GM12878 (cell line): ENCODE results near the gene SCAMP4.

Experiments
- BCLAF1 ChIP-seq: fragments of 450-650 bp; IDR thresholded peaks from 2 replicates; pipeline ENCODE4 v1.6.1; 2017; ENCODE audit warnings: antibody characterized with exemption, mild to moderate bottlenecking, moderate library complexity
- BRCA1 ChIP-seq: IDR thresholded peaks from 2 replicates; pipeline ENCODE4 v1.6.1; 2011; ENCODE audit warnings: low read depth, low read length, improper control_type of control experiment
- CHD2 ChIP-seq: IDR thresholded peaks from 2 replicates; pipeline ENCODE4 v1.6.1; 2011; ENCODE audit warnings: low read depth, low read length, improper control_type of control experiment, borderline replicate concordance
- CTCF ChIP-seq, 3 experiments: IDR thresholded peaks in 2 of 3; conservative IDR thresholded peaks in 1 of 3; 2 replicates each; pipeline ENCODE4 v1.5.1; 2011; ENCODE audit warnings: low read depth in 3 of 3, low read length in 3 of 3, mild to moderate bottlenecking in 3 of 3, control low read depth in 2 of 3, moderate library complexity in 2 of 3, inconsistent platforms in 1 of 3, mixed read lengths in 1 of 3; ENCODE audit not compliant: control insufficient read depth in 2 of 3, insufficient read depth in 1 of 3; ENCODE audit errors: extremely low read depth in 1 of 3
- EGR1 ChIP-seq, 2 experiments: IDR thresholded peaks; 1 replicate in 1 of 2; 2 replicates in 1 of 2; pipeline ENCODE4 v1.6.1; 2011 to 2012; ENCODE audit warnings: low read depth in 2 of 2, low read length in 2 of 2, borderline replicate concordance in 1 of 2, mild to moderate bottlenecking in 1 of 2, moderate library complexity in 1 of 2
- EZH2 ChIP-seq: IDR thresholded peaks from 2 replicates; pipeline ENCODE4 v1.6.1; 2012; ENCODE audit warnings: low read depth, mild to moderate bottlenecking, control low read depth, inconsistent platforms, low read length, borderline replicate concordance; ENCODE audit not compliant: control insufficient read depth
- IKZF1 ChIP-seq: fragments of 450-650 bp; conservative IDR thresholded peaks from 2 replicates; pipeline ENCODE4 v1.6.1; 2017; ENCODE audit warnings: antibody characterized with exemption, mild to moderate bottlenecking
- KDM1A ChIP-seq: fragments of 200-600 bp; sonication (generic); IDR thresholded peaks from 2 replicates; pipeline ENCODE4 v1.6.1; 2016; ENCODE audit warnings: borderline replicate concordance
- POLR2AphosphoS2 ChIP-seq: IDR thresholded peaks from 2 replicates; pipeline ENCODE4 v1.6.1; 2011; ENCODE audit warnings: low read depth, mild to moderate bottlenecking, low read length, improper control_type of control experiment, moderate library complexity
- POLR2AphosphoS5 ChIP-seq: IDR thresholded peaks from 2 replicates; pipeline ENCODE4 v1.6.1; 2011; ENCODE audit warnings: mild to moderate bottlenecking, low read length, inconsistent platforms
- RAD21 ChIP-seq: IDR thresholded peaks from 2 replicates; pipeline ENCODE4 v1.6.1; 2011; ENCODE audit warnings: mild to moderate bottlenecking, low read depth, low read length, moderate library complexity; ENCODE audit not compliant: insufficient read depth
- RUNX3 ChIP-seq: IDR thresholded peaks from 2 replicates; pipeline ENCODE4 v1.6.1; 2012; ENCODE audit warnings: low read length, inconsistent platforms
- TAF1 ChIP-seq: IDR thresholded peaks from 2 replicates; pipeline ENCODE4 v1.6.1; 2011; ENCODE audit warnings: mild to moderate bottlenecking, low read depth, low read length, borderline replicate concordance
- TF ChIP-seq, protein P1 (sequence below): IDR thresholded peaks from 2 replicates; pipeline ENCODE4 v1.6.1; 2012; ENCODE audit warnings: low read depth, low read length, improper control_type of control experiment

DNA sequence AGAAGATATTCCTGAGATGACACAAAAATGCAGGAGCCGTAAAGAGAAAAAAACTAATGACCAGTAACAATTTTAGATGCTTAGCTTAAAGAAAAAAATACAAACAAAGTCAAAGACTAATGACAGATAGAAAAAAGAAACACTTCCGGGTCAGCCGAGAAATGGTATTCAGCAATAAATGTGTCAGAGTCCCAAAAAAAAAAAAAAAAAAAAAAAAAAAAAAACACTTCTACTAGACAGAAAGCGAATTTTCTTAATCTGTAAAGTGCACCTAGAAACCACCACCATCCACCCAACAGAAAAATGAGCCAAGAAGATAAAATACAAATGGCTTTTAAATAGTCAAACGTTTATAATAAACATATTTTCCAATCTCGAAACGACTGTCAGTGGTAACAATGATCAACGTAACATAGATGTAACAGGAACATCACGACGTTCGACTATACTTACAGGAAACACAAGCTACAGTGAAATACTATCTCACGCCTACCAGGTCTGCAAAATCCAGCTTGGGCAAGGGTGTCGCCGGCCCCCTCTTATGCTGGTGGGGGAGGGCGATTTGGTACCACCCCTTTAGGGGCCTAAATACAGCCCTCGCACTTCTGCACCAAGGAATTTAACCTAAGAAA, 30.5 kb upstream of the SCAMP4 start:
- no peak for TF ChIP-seq RAD21
- no peak for TF ChIP-seq CHD2
- no peak for TF ChIP-seq POLR2AphosphoS2
- TF ChIP-seq EZH2: no peak
- TF ChIP-seq TAF1: no peak
- no peak for TF ChIP-seq CTCF (IDR thresholded peaks at IDR 0.05 in 2 of 3, conservative IDR thresholded peaks at IDR 0.05 in 1 of 3; ENCODE audit: control insufficient read depth in 2 of 3, extremely low read depth in 1 of 3, insufficient read depth in 1 of 3, low read depth in 3 of 3, low read length in 3 of 3)
- TF ChIP-seq KDM1A: no peak
- no peak for TF ChIP-seq EGR1 (IDR thresholded peaks at IDR 0.05; ENCODE audit: borderline replicate concordance in 1 of 2, low read depth in 2 of 2, low read length in 2 of 2)
- TF ChIP-seq IKZF1: no peak
- TF ChIP-seq RUNX3: no peak
- TF ChIP-seq POLR2AphosphoS5: no peak
- TF ChIP-seq BRCA1: no peak
- TF ChIP-seq, protein P1, sequence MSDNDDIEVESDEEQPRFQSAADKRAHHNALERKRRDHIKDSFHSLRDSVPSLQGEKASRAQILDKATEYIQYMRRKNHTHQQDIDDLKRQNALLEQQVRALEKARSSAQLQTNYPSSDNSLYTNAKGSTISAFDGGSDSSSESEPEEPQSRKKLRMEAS: no peak
- TF ChIP-seq BCLAF1: no peak
